Glutamatergic neuron (in vitro differentiated cells): Measurements from ENCODE around the gene C11orf97. TPM values are rescaled to one million over a fixed set of nuclear protein-coding genes. Genes with fewer than 3 reads are reported as not detected.

Source experiments
- DNase-seq: peaks from one replicate; pipeline ENCODE4 v3.0.0; 2022
- H3K27ac Mint-ChIP-seq: one replicate; pipeline ENCODE4 v1.8.0; 2020; ENCODE audit warnings: mild to moderate bottlenecking, mixed read lengths, inconsistent platforms; ENCODE audit not compliant: unreplicated experiment
- H3K27me3 Mint-ChIP-seq: one replicate; pipeline ENCODE4 v1.8.0; 2020; ENCODE audit warnings: mild to moderate bottlenecking, moderate library complexity, mixed read lengths, inconsistent platforms; ENCODE audit not compliant: unreplicated experiment
- H3K36me3 Mint-ChIP-seq: one replicate; pipeline ENCODE4 v1.8.0; 2020; ENCODE audit warnings: mild to moderate bottlenecking, mixed read lengths, inconsistent platforms; ENCODE audit not compliant: unreplicated experiment
- H3K4me1 Mint-ChIP-seq: one replicate; pipeline ENCODE4 v1.8.0; 2020; ENCODE audit warnings: mild to moderate bottlenecking, low read depth, mixed read lengths, inconsistent platforms; ENCODE audit not compliant: unreplicated experiment
- H3K4me3 Mint-ChIP-seq: one replicate; pipeline ENCODE4 v1.8.0; 2020; ENCODE audit warnings: mild to moderate bottlenecking, mixed read lengths, inconsistent platforms; ENCODE audit not compliant: unreplicated experiment
- H3K9me3 Mint-ChIP-seq: one replicate; pipeline ENCODE4 v1.8.0; 2020; ENCODE audit warnings: mild to moderate bottlenecking, moderate library complexity, mixed read lengths, inconsistent platforms; ENCODE audit not compliant: unreplicated experiment
- total RNA-seq: library from RNA; stranded (reverse); fragmentation: NEBNext Ultra II Directional; extraction: Animal tissue kit (Norgen Biotek cat#: 25700); gene quantifications from one replicate; pipeline ENCODE4 v1.2.1, GENCODE V29; 2021; ENCODE audit not compliant: unreplicated experiment
- TF ChIP-seq, protein P1 (sequence below): fragments of 200-600 bp; sonication (generic); IDR thresholded peaks from one replicate; pipeline ENCODE4 v1.5.0; 2021; ENCODE audit not compliant: partially characterized antibody, unreplicated experiment

The C11orf97 gene
- total RNA-seq, 1 donor from 2014 or later, result not detected

DNA sequence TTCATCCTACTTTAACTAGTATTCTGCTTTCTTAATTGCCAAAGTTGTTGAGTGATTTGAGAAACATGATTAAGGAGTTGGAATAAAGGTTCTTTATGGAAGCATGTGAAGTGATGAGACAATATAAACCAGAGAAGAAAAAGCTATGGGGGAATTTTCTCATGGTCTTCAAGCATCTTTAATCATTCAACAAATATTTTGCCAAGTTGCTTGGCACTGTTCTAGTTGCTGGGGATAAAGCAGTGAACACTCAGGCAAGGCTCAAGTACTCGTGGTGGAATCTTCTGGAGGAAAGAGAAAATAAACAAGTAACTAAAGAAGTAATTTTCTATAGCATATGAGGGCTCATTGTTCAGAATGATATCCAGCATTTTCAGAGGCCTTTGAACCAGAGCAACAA is 45.7 kb downstream of the C11orf97 start:
- Mint-ChIP-seq H3K27me3 (no peaks in the 10 kb centered on the region), H3K36me3 (no peaks in the 10 kb centered on the region), H3K27ac (no peak overlapping the region), H3K9me3 (no peaks in the 10 kb centered on the region), H3K4me1 (no peaks in the 10 kb centered on the region), H3K4me3 (no peak overlapping the region)
- no peak for DNase-seq
- TF ChIP-seq, protein P1, sequence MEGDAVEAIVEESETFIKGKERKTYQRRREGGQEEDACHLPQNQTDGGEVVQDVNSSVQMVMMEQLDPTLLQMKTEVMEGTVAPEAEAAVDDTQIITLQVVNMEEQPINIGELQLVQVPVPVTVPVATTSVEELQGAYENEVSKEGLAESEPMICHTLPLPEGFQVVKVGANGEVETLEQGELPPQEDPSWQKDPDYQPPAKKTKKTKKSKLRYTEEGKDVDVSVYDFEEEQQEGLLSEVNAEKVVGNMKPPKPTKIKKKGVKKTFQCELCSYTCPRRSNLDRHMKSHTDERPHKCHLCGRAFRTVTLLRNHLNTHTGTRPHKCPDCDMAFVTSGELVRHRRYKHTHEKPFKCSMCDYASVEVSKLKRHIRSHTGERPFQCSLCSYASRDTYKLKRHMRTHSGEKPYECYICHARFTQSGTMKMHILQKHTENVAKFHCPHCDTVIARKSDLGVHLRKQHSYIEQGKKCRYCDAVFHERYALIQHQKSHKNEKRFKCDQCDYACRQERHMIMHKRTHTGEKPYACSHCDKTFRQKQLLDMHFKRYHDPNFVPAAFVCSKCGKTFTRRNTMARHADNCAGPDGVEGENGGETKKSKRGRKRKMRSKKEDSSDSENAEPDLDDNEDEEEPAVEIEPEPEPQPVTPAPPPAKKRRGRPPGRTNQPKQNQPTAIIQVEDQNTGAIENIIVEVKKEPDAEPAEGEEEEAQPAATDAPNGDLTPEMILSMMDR, result no peak

DNA sequence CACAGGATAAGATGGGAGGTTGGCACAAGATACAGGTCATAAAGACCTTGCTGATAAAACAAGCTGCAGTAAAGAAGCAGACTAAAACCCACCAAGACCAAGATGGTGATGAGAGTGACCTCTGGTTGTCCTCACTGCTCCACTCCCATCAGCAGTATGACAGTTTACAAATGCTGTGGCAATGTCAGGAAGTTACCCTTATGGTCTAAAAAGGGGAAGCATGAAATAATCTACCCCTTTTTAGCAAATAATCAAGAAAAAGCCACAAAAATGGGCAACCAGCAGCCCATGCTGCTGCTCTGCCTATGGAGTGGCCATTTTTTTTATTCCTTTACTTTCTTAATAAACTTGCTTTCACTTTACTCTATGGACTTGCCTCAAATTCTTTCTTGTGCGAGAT is 46.2 kb downstream of the C11orf97 start:
- no peak overlapping the region for H3K4me3 Mint-ChIP-seq
- no peaks in the 10 kb centered on the region for H3K36me3 Mint-ChIP-seq
- H3K4me1 Mint-ChIP-seq, result no peaks in the 10 kb centered on the region
- H3K27ac Mint-ChIP-seq, result no peak overlapping the region
- TF ChIP-seq, protein P1, result no peak
- no peaks in the 10 kb centered on the region for H3K27me3 Mint-ChIP-seq
- no peak for DNase-seq
- no peaks in the 10 kb centered on the region for H3K9me3 Mint-ChIP-seq

DNA sequence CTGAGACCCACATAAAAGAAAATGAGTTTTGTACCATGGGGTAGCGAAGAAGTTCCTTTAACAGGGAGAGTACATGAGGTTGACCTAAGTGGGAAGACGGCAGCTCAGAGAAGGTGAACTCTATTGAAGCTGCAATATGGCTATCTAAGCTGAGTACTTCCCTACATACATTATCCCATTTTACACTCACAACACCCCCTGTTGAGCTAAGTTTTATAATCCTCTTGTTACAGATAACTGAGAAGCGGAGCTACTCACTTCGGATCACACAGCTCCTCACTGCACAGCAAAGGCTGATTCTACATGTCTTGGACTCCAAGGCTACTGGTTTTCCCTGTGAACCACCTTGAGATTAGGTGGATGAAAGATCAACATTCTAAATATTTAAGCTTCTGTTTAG is 46.7 kb downstream of the C11orf97 start:
- H3K4me1 Mint-ChIP-seq, result no peaks in the 10 kb centered on the region
- no peak overlapping the region for H3K27ac Mint-ChIP-seq
- TF ChIP-seq, protein P1, result no peak
- DNase-seq, result no peak
- H3K9me3 Mint-ChIP-seq, result no peaks in the 10 kb centered on the region
- H3K4me3 Mint-ChIP-seq, result no peak overlapping the region
- H3K36me3 Mint-ChIP-seq, result no peaks in the 10 kb centered on the region
- no peaks in the 10 kb centered on the region for H3K27me3 Mint-ChIP-seq

DNA sequence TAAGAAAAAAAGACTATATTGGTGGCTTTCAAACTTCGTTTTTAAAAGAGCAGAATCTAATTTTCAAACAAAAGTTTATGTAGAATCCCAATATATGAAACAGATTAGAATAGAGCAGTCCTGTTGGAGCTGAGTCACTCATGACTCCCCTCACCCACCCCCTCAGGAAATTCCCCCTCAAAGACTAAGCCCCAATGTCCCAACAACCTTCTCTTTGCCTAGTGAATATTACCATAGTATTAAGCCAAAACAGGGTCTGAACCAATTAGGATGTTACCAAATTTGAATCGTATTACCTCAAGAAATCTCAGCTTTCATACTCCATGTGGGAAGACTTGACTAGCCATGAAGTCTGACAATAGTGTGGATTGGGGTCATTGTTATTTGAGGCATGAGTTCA is 47.1 kb downstream of the C11orf97 start:
- TF ChIP-seq, protein P1, result no peak

DNA sequence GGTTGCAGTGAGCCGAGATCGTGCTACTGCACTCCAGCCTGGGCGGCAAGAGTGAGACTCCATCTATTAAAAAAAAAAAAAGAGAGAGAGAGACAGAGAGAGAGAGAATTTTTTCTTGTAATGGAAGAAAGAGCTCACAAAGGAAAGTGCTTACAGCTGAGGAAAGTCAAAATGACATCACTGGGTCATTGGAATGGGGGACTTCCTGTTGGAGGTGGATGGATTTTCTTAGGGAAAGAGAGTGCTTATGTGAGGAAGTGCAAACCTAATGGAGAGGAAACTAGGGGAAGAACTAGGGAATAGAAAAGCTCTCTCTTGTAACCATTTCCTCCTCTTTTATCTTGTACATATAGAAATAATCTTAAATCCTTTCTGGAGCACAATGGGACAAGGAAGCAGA is 48.6 kb downstream of the C11orf97 start:
- H3K9me3 Mint-ChIP-seq, result no peaks in the 10 kb centered on the region
- TF ChIP-seq, protein P1, result no peak
- no peak for DNase-seq
- H3K27me3 Mint-ChIP-seq, result no peaks in the 10 kb centered on the region
- H3K4me3 Mint-ChIP-seq, result no peak overlapping the region
- H3K4me1 Mint-ChIP-seq, result no peaks in the 10 kb centered on the region
- H3K36me3 Mint-ChIP-seq, result no peaks in the 10 kb centered on the region
- H3K27ac Mint-ChIP-seq, result no peak overlapping the region

More for the DNA sequence above, 47.1 kb downstream of the C11orf97 start:
- no peak overlapping the region for H3K4me3 Mint-ChIP-seq
- H3K27ac Mint-ChIP-seq, result no peak overlapping the region
- no peak for DNase-seq
- no peaks in the 10 kb centered on the region for H3K36me3 Mint-ChIP-seq
- no peaks in the 10 kb centered on the region for H3K4me1 Mint-ChIP-seq
- no peaks in the 10 kb centered on the region for H3K9me3 Mint-ChIP-seq
- H3K27me3 Mint-ChIP-seq, result no peaks in the 10 kb centered on the region
